Loucy (cell line): ENCODE measurements around the gene PDGFC.

ENCODE experiments used
- H2AFZ ChIP-seq: fragments of 200-600 bp; sonication (generic); 2 replicates; pipeline ENCODE4 v1.6.0; 2016; ENCODE audit warnings: antibody characterized with exemption, mild to moderate bottlenecking, low read length, moderate library complexity
- H3F3A ChIP-seq: fragments of 200-600 bp; 2 replicates; pipeline ENCODE4 v1.6.0; 2016; ENCODE audit warnings: antibody characterized with exemption, low read depth, mild to moderate bottlenecking
- H3K27me3 ChIP-seq: fragments of 200-600 bp; sonication (generic); 2 replicates; pipeline ENCODE4 v1.6.1; 2014; ENCODE audit warnings: low read length, mild to moderate bottlenecking; ENCODE audit not compliant: insufficient read depth, poor library complexity, severe bottlenecking
- H3K36me3 ChIP-seq: fragments of 200-600 bp; sonication (generic); 2 replicates; pipeline ENCODE4 v1.6.1; 2016; ENCODE audit warnings: low read length; ENCODE audit not compliant: insufficient read depth
- H3K4me1 ChIP-seq: fragments of 200-600 bp; sonication (generic); 2 replicates; pipeline ENCODE4 v1.5.1; 2014; ENCODE audit warnings: low read length, mild to moderate bottlenecking; ENCODE audit not compliant: insufficient read depth, poor library complexity, severe bottlenecking
- H3K4me2 ChIP-seq: fragments of 200-600 bp; sonication (generic); 2 replicates; pipeline ENCODE4 v1.6.0; 2014; ENCODE audit warnings: antibody characterized with exemption, low read length, low read depth, mild to moderate bottlenecking; ENCODE audit not compliant: poor library complexity, severe bottlenecking
- H3K4me3 ChIP-seq: fragments of 200-600 bp; sonication (generic); 2 replicates; pipeline ENCODE4 v1.5.1; 2014; ENCODE audit warnings: low read length, mild to moderate bottlenecking, mixed read lengths; ENCODE audit not compliant: poor library complexity, severe bottlenecking
- H3K79me2 ChIP-seq: fragments of 200-600 bp; sonication (generic); 2 replicates; pipeline ENCODE4 v1.6.1; 2014; ENCODE audit warnings: low read length; ENCODE audit not compliant: insufficient read depth
- H3K9ac ChIP-seq: fragments of 200-600 bp; sonication (generic); 2 replicates; pipeline ENCODE4 v1.6.0; 2014; ENCODE audit warnings: mild to moderate bottlenecking, low read depth, low read length, moderate library complexity; ENCODE audit not compliant: poor library complexity, severe bottlenecking
- H3K9me2 ChIP-seq: fragments of 200-600 bp; sonication (generic); replicated peaks from 2 replicates; pipeline ENCODE4 v1.6.1; 2016; ENCODE audit warnings: low read depth, low read length, mixed read lengths
- H3K9me3 ChIP-seq: fragments of 200-600 bp; sonication (generic); 2 replicates; pipeline ENCODE4 v1.6.1; 2014; ENCODE audit warnings: mild to moderate bottlenecking, antibody characterized with exemption, low read length, low read depth; ENCODE audit not compliant: insufficient read depth
- H4K20me1 ChIP-seq: fragments of 200-600 bp; sonication (generic); 2 replicates; pipeline ENCODE4 v1.6.0; 2014; ENCODE audit warnings: antibody characterized with exemption, low read length, mild to moderate bottlenecking; ENCODE audit not compliant: insufficient read depth, poor library complexity, severe bottlenecking
- CTCF ChIP-seq: fragments of 200-600 bp; sonication (generic); conservative IDR thresholded peaks from 2 replicates; pipeline ENCODE4 v1.5.1; 2014; ENCODE audit warnings: mild to moderate bottlenecking, antibody characterized with exemption, low read length
- EZH2phosphoT487 ChIP-seq: fragments of 200-600 bp; IDR thresholded peaks from 2 replicates; pipeline ENCODE4 v1.6.1; 2018; ENCODE audit warnings: antibody characterized with exemption, mild to moderate bottlenecking, moderate library complexity, borderline replicate concordance

The PDGFC gene

GRCh38 chr4:157012296-157012695 lies 40.7 kb upstream of the PDGFC start:
- no peaks in the 10 kb centered on the region for H3K36me3 ChIP-seq
- H3K79me2 ChIP-seq, result no peaks in the 10 kb centered on the region
- no peaks in the 10 kb centered on the region for H3K9me3 ChIP-seq
- H4K20me1 ChIP-seq, result no peaks in the 10 kb centered on the region
- H3K4me1 ChIP-seq, result no peaks in the 10 kb centered on the region
- no peaks in the 10 kb centered on the region for H3K27me3 ChIP-seq
- TF ChIP-seq EZH2phosphoT487 (no peak), CTCF (no peak)
- H3K9ac ChIP-seq, result no peak overlapping the region
- H3K9me2 ChIP-seq, result no peaks in the 10 kb centered on the region
- H2AFZ ChIP-seq, result no peak overlapping the region
- H3K4me3 ChIP-seq, result no peak overlapping the region
- no peak overlapping the region for H3K4me2 ChIP-seq
- no peaks in the 10 kb centered on the region for H3F3A ChIP-seq

GRCh38 chr4:157010630-157011029 lies 39.0 kb upstream of the PDGFC start:
- Histone ChIP-seq H3K4me2 (no peak overlapping the region), H3K4me1 (no peaks in the 10 kb centered on the region), H2AFZ (no peak overlapping the region), H3K36me3 (no peaks in the 10 kb centered on the region), H4K20me1 (no peaks in the 10 kb centered on the region), H3K9me3 (no peaks in the 10 kb centered on the region), H3K27me3 (no peaks in the 10 kb centered on the region), H3K4me3 (no peak overlapping the region), H3K79me2 (no peaks in the 10 kb centered on the region), H3K9me2 (no peaks in the 10 kb centered on the region), H3F3A (no peaks in the 10 kb centered on the region), H3K9ac (no peak overlapping the region)
- TF ChIP-seq CTCF, result no peak
- TF ChIP-seq EZH2phosphoT487, result no peak

- Histone ChIP-seq H3K4me3 (no peak overlapping the region), H3K4me1 (no peaks in the 10 kb centered on the region), H3F3A (no peaks in the 10 kb centered on the region), H3K9me2 (no peaks in the 10 kb centered on the region), H3K9me3 (no peaks in the 10 kb centered on the region), H2AFZ (no peak overlapping the region), H3K4me2 (no peak overlapping the region), H3K27me3 (no peaks in the 10 kb centered on the region), H4K20me1 (no peaks in the 10 kb centered on the region), H3K9ac (no peak overlapping the region), H3K79me2 (no peaks in the 10 kb centered on the region), H3K36me3 (no peaks in the 10 kb centered on the region)
- no peak for TF ChIP-seq EZH2phosphoT487
- TF ChIP-seq CTCF, result no peak
Measured at GRCh38 chr4:157005831-157006230, 34.2 kb upstream of the PDGFC start.
